HG03442 (cell line): ENCODE measurements around the gene CD151.
A peak's percentile ranks its signal among the peaks of the same experiment; 100 is the strongest.

Experiments used
- ATAC-seq: cut with Tn5 transposase; IDR thresholded peaks from one replicate; pipeline ENCODE4 v1.9.1; 2021; ENCODE audit warnings: mild to moderate bottlenecking, moderate library complexity; ENCODE audit not compliant: unreplicated experiment

The CD151 gene

DNA sequence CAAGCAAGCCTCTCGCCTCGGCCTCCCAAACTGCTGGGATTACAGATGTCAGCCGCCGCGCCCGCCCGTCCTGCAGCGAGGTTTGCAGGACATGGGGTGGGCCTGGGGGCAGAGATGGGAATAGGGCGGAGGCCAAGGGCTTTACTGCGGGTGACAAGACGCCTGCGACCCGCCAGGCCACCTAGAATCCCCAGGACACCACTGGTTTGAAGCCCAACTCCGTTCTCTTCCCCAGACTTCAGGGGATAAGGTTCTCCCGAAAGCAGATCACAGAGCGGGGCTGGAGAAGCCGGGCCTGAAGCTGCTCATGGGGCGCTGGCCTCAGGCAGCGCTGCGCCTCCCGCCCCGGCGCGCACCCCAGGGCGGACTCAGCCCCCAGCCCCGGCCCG, 9.2 kb downstream of the CD151 start:
- peak; percentile 18 for ATAC-seq

GRCh38 chr11:842370-843002, 9.7 kb downstream of the CD151 start, which contains the start of the genes POLR2L and TSPAN4:
POLR2L (minus strand) TSS chr11:842529; CDS start chr11:842508, 21 bp downstream.
TSPAN4 (plus strand) TSS chr11:842852; CDS start chr11:850305, 7,453 bp downstream.
- ATAC-seq: peak; percentile 61

DNA sequence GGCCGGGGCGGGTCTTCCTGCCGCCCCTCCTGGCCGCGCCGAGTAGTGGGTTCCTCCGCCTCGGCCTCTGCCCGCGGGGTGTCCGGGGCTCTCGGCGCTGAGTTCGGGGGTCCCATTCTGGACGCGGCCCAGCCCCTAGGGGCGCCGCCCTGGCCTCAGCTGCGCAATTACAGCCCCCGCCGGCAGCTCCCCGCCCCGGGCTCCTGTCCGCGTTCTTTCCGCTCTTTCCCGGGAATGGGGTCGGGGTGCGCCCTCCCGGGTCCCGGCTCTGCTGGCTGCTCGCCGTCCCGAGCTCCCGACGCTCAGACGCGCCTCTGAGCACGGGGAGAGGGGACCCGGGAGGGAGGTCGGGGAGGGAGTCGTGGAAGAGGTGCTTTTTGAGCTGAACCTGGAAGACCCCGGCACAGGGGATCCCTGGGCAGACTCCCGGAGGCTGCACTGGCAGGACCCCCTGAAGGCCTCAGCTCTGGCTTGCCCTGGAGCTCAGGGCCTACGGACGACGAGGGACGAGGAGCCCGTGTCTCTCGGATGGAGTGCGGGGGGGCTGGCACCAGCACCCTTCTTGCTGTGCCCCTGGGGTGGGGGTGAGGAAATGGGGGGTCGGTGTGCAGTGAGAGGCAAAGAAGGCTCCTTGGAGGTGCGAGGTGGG, 10.5 kb downstream of the CD151 start:
- no peak for ATAC-seq

DNA sequence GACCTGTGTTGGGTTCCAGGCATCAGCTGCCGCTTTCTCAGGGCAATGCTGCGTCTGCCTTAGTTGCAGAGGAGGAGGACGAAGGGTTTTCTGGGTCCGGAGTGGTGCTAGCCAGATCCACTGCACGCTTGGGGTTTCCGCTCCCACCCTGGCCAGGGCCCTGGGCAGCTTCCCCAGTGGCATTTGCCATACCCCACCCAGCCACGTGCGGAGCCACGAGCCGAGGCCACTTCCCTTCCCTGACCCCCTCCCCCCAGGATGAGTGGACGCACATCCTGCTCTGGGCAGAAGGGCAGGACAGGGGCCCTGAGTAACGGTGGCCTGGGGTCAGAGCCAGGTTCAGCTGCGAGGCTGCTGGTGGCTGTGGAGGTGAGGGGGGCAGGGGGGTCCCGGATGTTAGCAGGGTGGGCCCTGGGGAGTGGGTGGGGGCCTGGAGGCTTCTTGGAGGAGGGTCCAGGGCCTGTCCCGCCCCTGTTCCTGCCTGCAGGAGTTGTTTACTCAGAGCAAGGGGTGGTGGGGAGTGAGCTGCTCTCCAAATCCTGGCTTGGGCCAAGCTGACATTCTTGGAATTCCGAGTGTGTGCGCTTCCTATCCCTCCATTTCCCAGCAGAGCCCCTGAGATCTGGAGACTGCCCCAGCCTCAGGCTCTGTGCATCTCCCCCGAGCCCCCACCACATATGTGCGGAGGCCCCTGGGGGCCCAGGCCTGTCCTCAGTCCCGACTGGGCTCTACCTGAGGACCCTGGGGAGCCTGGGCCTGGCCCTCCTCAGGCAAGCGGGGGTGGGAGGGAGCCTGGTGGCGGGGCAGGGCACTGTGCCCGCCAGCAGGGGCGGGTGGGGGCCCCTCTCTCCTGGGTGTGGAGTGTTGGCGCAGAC, 11.3 kb downstream of the CD151 start:
- no peak for ATAC-seq

DNA sequence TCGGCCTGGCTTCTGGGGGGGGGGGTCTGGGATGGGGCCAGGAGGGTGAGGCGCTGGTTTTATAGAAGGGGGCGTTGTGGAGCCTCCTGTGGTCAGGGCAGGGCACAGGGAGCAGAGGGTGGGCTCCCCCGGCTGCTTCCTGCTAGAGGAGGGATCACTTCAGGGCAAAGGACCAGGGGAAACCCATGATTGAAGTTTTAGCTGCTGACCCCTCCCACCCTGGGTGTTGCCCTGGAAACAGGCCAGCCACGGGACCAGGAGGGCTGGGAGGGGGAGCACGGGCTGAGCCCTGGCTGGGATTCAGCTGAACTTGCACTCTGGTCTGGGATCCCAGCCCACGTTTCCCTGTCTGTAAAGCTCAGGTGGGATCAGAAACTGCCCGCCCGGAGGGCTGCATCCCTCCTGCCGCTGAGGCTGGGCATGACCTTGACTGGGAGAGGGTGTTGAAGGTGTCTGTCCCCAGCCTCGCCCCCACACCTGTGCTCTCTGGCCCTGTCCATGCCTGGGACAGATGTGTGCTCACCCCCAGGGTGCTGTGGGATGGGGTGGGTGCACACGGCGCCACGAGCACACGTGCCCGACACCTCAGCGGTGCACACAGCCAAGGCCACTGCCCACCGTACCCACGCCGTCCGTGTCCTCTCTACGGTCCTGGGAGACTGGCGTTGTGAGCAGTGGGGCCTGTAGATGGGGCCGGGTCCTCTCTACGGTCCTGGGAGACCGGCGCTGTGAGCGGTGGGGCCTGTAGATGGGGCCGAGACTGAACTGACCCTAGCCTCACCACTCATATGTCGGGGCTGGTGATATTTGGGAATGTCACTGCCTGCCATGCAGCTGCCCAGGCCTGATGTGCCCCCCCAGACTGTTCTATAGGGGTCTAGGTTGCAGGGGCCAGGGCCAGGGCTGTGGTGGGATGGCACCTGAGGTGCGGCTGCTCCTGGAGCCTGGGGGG, 12.2 kb downstream of the CD151 start:
- ATAC-seq: no peak

- ATAC-seq: no peak
Measured at GRCh38 chr11:845872-846495, 13.2 kb downstream of the CD151 start.

GRCh38 chr11:846496-847098, 13.8 kb downstream of the CD151 start:
- no peak for ATAC-seq

- no peak for ATAC-seq
Measured at GRCh38 chr11:847876-848275, 15.1 kb downstream of the CD151 start.

- ATAC-seq: no peak
Measured at GRCh38 chr11:848380-848931, 15.7 kb downstream of the CD151 start.

DNA sequence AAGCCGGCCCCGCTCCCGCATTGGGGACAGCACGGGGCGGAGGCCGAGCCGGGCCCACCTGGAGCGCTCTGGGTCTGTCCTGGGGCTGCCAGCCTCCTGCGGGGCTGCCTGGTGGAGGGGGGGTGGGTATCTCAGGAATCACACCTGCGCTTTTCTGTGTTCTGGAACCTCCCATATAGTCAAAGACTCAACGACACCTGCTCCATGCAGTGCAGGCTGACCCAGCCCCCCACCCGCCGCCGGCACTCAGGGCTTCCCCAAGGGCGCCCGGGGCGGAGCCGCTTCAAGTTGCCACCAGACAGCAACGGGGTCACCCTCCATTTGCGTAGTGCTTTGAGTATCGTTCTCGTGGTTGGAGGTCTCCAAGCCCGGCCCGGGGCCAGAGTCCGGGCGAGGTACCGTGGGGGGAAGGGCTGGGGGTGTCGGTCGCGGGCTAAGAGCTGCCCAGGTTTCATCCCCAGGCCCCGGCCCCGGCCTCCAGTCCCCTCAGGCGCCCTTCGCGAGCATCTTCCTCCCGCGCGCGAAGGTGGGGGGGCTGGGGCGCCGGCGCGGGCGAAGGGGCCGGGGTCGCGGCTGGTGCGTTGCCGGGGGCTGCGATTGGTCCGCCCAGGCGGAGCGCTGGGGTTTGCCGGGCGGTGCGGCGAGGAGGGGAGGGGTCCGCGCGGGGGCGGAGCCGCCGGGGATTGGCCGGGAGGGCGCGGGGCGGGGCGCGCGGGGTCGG, 16.5 kb downstream of the CD151 start:
- ATAC-seq: no peak

DNA sequence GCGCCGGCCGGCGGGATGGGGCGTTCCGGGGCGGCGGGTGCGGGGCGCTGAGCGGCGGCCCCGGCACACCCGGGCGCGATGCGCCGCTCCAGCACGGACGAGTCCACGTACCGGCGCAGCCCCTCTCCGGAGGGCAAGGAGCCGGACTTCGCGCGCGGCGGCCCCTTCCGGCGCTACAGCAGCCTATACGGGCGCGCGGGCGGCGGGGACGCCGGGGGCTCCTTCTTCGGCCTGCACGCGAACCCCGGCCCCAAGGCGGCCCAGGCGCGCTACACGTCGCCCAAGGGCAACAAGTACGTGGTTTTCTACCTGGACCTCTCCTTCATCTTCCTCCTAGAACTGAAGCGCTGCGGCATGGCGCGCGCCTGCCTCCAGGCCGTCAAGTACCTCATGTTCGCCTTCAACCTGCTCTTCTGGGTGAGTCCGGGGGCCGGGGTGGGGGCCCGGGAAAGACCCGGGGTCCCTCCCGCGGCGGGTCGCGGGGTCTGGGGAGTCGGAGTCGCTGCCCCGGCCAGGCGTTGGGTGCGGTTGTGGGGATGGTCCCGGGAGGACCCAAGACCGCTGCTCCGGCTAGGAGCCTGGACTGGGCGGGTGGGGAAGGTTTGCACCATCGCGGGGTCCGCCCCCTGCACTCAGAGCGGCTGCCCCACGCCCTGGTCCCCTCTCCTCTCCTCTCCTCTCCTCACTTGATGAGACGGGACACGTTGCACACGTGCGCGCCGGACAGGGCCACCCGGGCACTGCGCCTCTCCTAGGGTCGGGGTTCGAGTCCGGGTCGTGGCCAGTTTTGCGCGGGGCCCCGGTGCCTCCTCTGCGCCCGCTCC, 17.4 kb downstream of the CD151 start:
- ATAC-seq: no peak

DNA sequence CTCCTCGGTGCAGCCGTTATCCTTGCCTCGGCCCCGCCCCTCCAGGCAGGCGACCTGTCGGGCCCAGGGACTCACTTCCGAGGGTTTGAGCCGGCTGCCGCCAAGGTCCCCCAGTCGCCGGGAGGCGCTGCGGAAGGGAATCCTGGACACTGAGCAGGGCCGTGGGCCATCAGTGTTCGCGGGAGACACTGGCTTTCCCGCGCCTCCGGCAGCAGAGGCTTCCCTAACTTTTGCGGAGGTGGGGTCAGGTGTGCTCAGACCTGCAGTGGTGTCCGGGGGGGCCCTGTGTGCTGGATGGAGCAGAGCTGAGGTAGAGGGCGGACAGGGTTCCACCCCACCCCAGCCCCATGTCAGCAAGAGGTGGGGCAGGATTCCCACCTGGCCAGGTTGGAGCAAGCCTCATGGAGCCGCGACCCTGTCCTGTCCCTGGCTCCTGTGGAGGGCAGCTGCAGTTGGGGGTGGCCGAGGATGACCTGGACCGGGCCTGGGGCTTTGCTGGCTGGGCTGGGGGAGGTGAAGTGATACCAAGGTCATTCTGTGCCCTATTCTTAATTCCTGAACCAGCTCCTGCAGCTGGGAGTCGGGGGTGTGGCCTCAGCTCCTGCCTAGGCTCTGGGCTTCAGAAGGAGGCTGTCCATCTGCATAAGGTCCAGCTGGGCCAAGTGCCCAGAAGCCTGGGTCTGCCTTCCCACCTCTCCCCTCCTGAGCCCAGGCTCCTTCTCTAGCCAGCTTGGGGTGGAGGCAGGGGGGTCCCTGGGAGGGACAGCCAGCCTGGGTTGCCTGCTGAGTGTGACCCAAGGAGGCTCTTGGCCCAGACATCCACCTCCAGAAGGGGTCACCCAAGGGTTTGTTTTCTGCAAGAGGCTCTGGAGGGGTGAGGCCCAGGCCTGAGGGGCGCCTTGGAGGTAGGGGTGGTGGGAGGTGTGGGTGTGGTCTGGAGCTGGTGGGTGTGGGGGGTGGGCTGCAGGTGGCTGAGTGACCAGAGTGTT, 18.3 kb downstream of the CD151 start:
- no peak for ATAC-seq

DNA sequence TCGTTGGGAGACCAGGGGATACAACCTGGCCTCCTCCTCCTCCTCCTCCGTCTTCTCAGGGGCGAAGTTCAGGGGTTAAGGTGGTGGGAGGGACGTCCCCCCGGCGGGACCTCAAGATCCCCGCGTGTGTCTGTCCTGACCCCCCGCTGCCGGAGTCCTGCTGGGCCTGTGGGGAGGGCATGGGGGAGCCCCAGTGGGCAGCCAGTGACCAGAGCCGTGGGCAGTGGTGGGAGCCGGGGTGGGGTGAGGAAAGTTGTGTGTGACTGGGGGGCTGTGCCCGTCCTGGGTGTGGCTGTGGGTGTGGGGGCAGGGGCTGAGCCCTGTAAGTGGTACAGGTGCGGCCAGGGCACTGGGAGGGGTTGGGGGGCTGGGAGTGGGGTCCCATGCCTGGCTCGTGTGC, 20.0 kb downstream of the CD151 start:
- ATAC-seq: no peak

DNA sequence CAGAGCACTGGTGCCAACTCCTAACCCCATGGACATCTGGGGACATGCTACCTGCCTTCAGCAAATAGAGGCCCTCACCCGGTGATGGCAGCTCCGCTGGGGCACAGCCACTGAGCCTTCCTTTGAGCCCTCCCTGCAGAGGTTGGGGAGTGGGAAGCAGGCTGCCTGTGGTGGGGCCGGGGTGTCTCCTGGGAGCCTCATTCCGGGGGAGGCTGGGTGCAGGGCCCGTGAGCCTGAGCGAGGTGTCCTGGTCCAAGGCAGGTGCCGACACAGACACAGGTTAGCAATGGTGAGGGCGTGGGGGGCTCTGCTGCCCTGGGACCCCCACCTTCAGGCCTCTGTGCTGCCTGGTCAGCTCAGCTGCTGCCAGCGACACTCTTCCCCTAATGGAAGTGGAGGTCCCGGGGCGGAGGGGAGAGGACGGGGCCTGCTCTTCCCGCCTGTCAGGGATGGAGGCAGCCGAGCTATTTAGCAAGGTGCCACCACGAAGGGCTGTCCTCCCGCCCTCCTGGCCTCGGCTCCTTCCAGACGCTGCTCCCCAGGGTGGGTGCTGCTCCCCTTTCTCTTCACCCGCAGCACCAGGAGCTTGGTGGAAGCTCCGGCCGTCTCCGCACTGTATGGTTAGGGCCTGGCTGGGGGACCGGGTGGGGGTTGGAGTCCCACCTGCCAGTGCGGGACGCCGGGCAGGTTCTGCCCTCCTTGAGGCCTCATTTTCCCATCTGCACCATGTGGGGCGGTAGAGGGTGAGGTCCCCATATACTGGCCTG, 21.1 kb downstream of the CD151 start:
- ATAC-seq: no peak

DNA sequence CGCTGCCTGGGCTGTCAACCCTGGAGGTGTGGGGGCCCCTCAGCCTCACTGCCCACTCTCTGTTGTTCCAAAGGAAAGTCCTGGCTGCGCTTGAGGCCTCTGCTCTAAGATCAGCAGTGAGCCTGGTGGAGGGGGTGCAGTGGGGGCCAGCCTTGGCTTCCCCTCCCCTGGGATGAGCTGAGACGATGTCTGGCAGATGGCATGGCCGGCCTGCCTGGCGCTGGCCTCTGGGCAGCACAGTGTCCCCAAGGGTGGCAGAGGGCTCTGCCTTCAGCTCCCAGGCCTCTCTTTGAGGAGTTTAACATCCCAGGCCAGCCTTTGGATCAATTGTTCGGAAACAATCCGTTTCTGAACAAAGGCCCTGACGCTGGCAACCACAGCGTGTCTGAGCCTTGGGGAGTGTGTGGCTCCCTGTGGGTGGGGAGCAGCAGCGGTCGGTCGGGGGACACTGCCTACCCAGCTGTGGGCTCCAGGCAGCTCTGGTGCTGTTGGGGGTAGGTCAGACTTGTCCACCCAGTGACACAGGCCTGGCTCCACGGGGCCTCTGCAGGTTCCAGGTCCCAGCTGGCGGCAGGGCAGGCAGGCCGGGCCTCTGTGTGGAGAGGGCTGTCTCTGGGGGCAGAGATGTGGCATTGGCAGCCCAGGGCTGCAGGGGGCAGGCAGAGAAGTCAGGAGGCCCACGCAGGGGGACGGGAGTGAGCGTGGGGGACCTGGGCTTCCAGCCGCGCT, 22.0 kb downstream of the CD151 start:
- no peak for ATAC-seq
